Adrenal gland (tissue), 5 donors: ENCODE results near the gene BACH2.

ENCODE experiments used
- CTCF ChIP-seq, 6 experiments: fragments of 450-650 bp in 4 of 6; fragments of 200-600 bp in 2 of 6; sonication (generic) in 1 of 6; IDR thresholded peaks; 1 replicate in 5 of 6; 2 replicates in 1 of 6; pipeline versions ENCODE4 v1.5.1 to v1.8.0; 2016 to 2021; ENCODE audit warnings: antibody characterized with exemption in 6 of 6, mild to moderate bottlenecking in 2 of 6, moderate library complexity in 1 of 6
- POLR2A ChIP-seq, 2 donors: fragments of 450-650 bp; IDR thresholded peaks; one replicate each; pipeline ENCODE4 v1.6.1; 2017; ENCODE audit warnings: antibody characterized with exemption in 2 of 2, mild to moderate bottlenecking in 2 of 2, moderate library complexity in 1 of 2
- donor health status: DM: no; HTN: no; CAD: no.

- TF ChIP-seq CTCF (IDR thresholded peaks at IDR 0.05) (no peak), POLR2A (IDR thresholded peaks at IDR 0.05) (no peak)
Observed at GRCh38 chr6:90082847-90083246, 213.8 kb downstream of the BACH2 start.
